ENCODE results near the gene PDZD7.
A peak's percentile ranks its signal among the peaks of the same experiment; 100 is the strongest.

PDZD7 gene

DNA sequence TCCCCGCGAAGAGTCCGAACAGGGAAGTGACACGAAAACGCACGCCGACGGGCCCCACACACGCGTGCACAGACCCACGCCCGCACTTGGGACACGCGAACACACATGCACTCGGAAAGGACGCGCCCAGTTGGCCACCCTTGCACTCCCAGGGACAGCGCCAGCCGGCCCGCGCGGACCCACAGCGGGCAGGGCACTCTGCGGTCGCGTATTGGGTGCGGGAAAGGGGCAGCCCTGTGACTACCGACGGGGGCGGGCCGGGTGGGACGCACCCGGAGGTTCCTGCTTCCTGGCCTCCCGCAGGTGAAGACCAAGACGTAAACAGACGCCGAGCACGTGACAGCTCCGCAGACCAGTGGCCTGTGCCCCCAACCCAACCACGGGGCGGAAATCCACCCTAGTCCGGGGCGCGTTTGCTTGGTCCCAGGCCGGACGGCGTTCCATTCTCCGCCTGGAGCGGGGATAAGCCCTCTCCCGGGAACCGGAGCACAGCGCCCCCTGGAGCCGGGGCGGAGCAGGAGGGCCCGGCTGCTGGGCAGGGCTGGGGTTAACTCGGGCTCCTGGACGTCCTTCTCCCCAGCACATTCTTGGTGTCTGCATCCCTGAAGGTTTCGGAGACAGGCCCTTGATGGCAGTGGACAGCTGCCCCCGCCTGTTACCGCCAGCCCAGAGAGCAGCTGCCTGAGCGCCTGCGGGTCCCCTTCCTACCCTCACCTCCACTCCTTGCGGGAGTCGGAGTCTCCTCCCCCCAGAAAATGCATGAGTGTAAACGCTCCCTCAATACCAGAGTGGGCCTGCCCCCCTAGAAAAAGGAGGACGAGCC, 33.4 kb downstream of the PDZD7 start:
- TF ChIP-seq, protein P1, sequence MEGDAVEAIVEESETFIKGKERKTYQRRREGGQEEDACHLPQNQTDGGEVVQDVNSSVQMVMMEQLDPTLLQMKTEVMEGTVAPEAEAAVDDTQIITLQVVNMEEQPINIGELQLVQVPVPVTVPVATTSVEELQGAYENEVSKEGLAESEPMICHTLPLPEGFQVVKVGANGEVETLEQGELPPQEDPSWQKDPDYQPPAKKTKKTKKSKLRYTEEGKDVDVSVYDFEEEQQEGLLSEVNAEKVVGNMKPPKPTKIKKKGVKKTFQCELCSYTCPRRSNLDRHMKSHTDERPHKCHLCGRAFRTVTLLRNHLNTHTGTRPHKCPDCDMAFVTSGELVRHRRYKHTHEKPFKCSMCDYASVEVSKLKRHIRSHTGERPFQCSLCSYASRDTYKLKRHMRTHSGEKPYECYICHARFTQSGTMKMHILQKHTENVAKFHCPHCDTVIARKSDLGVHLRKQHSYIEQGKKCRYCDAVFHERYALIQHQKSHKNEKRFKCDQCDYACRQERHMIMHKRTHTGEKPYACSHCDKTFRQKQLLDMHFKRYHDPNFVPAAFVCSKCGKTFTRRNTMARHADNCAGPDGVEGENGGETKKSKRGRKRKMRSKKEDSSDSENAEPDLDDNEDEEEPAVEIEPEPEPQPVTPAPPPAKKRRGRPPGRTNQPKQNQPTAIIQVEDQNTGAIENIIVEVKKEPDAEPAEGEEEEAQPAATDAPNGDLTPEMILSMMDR (conservative IDR thresholded peaks at IDR 0.05; ENCODE audit: low read depth, low read length): peak; percentile 87
- peak overlapping the region; percentile 77 for H3K4me3 ChIP-seq (ENCODE audit: low read length)
- DNase-seq (ENCODE audit: low read depth): no peak

DNA sequence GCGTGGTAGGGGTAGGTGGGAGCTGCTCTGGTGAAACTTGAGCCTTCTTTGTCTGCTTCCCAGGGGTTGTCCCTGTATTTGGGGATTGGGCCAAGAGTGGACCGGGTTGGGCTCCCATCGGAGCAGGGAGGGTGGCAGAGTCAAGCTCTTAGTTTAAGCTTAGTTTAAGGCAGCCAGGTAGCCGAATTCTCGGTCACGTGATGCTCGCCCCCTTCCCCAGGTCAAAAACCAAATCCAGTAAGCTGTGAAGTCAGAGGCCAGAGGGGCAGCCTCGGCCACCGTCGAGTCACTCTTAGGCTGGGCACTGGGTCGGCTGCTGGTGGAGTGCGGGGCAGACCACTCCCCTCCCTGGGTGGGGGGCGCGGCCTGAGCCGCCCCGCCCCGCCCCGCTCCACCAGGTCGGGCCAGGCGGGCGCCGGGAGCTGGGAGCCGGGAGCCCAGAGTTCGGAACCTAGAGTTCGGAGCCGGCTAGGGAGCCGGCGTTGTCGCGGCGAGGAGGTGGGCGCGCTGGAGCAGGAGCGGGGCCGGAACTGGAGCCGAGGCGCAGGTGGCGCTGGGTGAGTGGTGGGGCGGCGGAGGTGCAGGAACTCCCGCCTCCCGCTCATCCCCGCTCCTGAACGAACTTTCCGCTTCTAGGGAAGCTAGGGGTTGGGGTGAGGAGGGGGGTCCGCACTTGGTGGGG, 34.1 kb downstream of the PDZD7 start:
- no peak for DNase-seq (ENCODE audit: low read depth)
- peak overlapping the region; percentile 77 for H3K4me3 ChIP-seq (ENCODE audit: low read length)
- TF ChIP-seq, protein P1 (conservative IDR thresholded peaks at IDR 0.05; ENCODE audit: low read depth, low read length): no peak

DNA sequence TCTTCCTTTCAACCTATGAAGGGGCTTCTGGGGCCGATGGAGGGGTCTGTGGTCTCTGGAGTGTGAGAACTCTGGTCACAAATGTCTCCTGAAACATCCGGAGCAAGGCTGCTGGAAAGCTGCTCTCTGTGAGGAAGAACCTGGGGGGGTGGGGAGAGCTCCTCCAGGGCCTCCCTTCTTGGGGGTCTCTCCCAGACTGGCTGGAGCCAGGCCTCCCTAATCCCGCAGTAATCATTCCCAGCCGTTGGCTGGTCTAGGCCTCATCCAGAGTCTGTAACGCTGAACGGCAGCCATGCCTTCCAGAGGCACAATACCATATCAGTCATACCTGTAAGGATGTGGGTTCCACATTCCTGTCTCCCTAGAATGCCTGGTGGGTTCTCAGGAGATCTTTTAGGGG, 35.7 kb downstream of the PDZD7 start:
- TF ChIP-seq, protein P1 (conservative IDR thresholded peaks at IDR 0.05; ENCODE audit: low read depth, low read length): no peak
- no peak for DNase-seq (ENCODE audit: low read depth)
- no peak overlapping the region for H3K4me3 ChIP-seq (ENCODE audit: low read length)

DNA sequence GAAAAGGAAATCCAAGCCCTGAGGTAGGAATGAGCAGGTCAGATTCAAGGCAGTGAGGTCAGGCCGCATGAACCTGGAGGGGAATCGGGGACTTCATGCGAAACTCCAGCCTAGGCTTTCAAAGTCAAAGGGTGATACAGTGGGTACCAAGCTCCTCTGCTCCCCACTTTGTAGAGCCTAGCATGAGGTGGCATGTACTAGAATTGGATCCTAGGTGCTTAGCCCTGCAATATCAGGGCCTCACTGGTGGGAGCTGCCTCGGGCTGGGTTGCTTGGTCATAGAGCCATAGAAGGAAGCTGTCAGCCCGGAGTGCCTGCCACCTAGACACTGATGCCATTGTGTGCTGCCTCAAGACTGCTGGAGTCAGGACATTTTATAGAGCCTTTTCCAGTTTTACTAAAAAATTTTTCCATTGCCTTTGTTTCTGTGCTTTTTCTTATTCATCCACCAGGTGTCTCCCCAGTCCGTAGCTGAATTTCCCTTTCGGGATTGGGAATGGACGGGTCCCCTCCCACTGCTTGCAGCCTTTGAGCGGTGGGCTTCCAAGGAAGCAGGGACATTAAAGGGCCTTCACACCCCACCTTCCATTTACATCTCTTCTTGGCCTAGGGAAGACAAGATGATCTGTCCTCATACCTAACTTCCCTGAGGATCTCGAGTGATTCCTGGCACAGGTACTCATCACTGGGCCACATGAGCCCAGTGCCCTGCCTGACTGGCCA, 36.8 kb downstream of the PDZD7 start:
- no peak overlapping the region for H3K4me3 ChIP-seq (ENCODE audit: low read length)
- DNase-seq (ENCODE audit: low read depth): no peak
- TF ChIP-seq, protein P1 (conservative IDR thresholded peaks at IDR 0.05; ENCODE audit: low read depth, low read length): peak; percentile 76

DNA sequence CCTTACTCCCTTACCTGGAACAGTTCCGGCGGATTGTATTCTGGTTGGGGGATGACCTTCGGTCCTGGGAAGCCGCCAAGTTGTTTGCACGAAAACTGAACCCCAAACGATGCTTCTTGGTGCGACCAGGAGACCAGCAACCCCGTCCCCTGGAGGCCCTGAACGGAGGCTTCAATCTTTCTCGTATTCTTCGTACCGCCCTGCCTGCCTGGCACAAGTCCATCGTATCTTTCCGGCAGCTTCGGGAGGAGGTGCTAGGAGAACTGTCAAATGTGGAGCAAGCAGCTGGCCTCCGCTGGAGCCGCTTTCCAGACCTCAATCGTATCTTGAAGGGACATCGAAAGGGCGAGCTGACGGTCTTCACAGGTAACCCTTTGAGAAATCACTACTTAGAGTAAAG, 41.8 kb downstream of the PDZD7 start:
- H3K4me3 ChIP-seq (ENCODE audit: low read length): no peak overlapping the region

DNA sequence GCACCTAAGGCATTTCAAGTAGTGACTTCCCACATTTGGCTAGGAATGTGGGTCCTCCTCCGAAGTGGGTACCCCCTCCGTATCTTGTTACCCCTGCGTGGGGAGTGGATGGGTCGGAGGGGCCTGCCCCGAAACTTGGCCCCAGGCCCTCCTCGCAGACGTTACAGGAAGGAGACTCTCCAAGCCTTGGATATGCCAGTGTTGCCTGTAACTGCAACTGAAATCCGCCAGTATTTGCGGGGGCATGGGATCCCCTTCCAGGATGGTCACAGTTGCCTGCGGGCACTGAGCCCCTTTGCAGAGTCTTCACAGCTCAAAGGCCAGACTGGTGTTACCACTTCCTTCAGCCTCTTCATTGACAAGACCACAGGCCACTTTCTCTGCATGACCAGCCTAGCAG, 42.8 kb downstream of the PDZD7 start:
- TF ChIP-seq, protein P1 (conservative IDR thresholded peaks at IDR 0.05; ENCODE audit: low read depth, low read length): no peak
- peak overlapping the region; percentile 93 for H3K4me3 ChIP-seq (ENCODE audit: low read length)
- DNase-seq (ENCODE audit: low read depth): no peak

More for the DNA sequence above, 41.8 kb downstream of the PDZD7 start:
- no peak for DNase-seq (ENCODE audit: low read depth)
- TF ChIP-seq, protein P1 (conservative IDR thresholded peaks at IDR 0.05; ENCODE audit: low read depth, low read length): no peak
